Measurements from ENCODE around the gene HOXA13.
A peak's percentile ranks its signal among the peaks of the same experiment; 100 is the strongest.

The HOXA13 gene

DNA sequence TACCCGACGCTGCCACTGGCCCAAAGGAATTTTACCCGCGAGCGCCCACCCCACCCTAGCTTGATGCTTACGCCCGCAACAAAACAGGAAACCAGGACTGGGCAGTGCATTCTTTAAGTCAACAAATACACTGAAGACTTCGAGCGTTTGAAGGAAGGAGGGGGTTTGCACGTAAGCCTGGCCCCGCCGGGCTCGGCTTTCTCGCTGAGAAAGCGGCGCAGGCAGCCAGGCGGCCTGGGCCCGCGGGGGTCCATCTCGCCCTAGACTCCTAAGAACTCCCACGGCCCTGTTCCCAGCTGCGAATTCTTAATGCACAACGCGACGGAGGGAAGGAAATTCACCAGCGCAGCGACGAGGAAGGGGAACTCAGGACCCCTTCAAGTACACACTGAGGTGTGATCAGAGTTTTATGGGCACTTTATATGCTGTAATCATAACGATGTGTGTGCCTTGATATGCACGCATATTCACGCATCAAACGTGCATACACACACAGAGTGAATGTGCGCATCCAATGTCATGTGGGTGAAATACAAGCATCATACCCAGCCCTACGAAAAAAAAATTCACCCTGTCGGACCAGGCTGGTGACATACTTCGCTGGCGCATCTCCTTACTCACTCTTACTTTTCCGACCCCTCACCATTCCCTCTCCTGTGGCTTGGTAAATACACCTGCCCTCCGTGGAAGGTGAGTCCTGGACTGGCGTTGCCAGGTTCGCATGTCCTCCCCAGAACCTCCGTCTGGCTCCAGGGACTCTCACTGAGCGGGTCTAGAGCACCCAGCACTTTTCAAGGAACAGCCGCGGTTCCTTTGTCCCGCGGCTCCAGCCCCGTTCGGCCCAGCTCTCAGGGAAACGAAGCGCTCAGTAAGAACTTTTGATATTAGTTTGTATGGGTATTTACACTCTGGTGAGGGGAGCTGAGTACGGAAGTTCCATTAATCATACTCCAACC is 5.7 kb upstream of the HOXA13 start:
- Histone ChIP-seq H3K4me3 (ENCODE audit: low read depth, low read length) (no peak overlapping the region), H3K27ac (ENCODE audit: extremely low read depth, low read depth, low read length) (no peak overlapping the region), H3K9me3 (ENCODE audit: control insufficient read depth, insufficient read depth, low read depth, low read length) (no peaks in the 10 kb centered on the region), H3K4me1 (ENCODE audit: control insufficient read depth, insufficient read depth, low read length) (peaks cover 11% of the 10 kb centered on the region), H3K36me3 (ENCODE audit: control insufficient read depth in 2 of 2, insufficient read depth in 1 of 2, low read length in 2 of 2) (no peaks in the 10 kb centered on the region)
- ChIA-PET POLR2A (no interaction called here), CTCF (interaction anchor here (0.5 kb wide), 1 partner anchor 1990 kb away, joined by 4 read pairs; no protein-coding TSS in a partner anchor)
- TF ChIP-seq ZNF658 (tag by site-specific recombination; IDR thresholded peaks at IDR 0.05) (no peak), GFI1B (tag by site-specific recombination; IDR thresholded peaks at IDR 0.05) (no peak), ZNF473 (tag by site-specific recombination; IDR thresholded peaks at IDR 0.05) (no peak)

- ChIA-PET POLR2A (no interaction called here), CTCF (no interaction called here)
- Histone ChIP-seq H3K9me3 (ENCODE audit: control insufficient read depth, insufficient read depth, low read depth, low read length) (no peaks in the 10 kb centered on the region), H3K27ac (ENCODE audit: extremely low read depth, low read depth, low read length) (no peak overlapping the region), H3K4me3 (ENCODE audit: low read depth, low read length) (no peak overlapping the region), H3K36me3 (ENCODE audit: control insufficient read depth in 2 of 2, insufficient read depth in 1 of 2, low read length in 2 of 2) (no peaks in the 10 kb centered on the region), H3K4me1 (ENCODE audit: control insufficient read depth, insufficient read depth, low read length) (peaks cover 11% of the 10 kb centered on the region)
- TF ChIP-seq HOXC10 (CRISPR knock-in tag; IDR thresholded peaks at IDR 0.05) (no peak), ZNF221 (tag by site-specific recombination; IDR thresholded peaks at IDR 0.05; ENCODE audit: borderline replicate concordance) (no peak), ZNF175 (tag by site-specific recombination; IDR thresholded peaks at IDR 0.05) (no peak), ZFP41 (tag by site-specific recombination; IDR thresholded peaks at IDR 0.05; ENCODE audit: borderline replicate concordance) (no peak), ZNF791 (tag by site-specific recombination; IDR thresholded peaks at IDR 0.05) (no peak), ZNF843 (tag by site-specific recombination; IDR thresholded peaks at IDR 0.05) (no peak), ZNF677 (tag by site-specific recombination; IDR thresholded peaks at IDR 0.05) (no peak)
These were observed 5.0 kb upstream of the HOXA13 start for GRCh38 chr7:27204851-27205322.

DNA sequence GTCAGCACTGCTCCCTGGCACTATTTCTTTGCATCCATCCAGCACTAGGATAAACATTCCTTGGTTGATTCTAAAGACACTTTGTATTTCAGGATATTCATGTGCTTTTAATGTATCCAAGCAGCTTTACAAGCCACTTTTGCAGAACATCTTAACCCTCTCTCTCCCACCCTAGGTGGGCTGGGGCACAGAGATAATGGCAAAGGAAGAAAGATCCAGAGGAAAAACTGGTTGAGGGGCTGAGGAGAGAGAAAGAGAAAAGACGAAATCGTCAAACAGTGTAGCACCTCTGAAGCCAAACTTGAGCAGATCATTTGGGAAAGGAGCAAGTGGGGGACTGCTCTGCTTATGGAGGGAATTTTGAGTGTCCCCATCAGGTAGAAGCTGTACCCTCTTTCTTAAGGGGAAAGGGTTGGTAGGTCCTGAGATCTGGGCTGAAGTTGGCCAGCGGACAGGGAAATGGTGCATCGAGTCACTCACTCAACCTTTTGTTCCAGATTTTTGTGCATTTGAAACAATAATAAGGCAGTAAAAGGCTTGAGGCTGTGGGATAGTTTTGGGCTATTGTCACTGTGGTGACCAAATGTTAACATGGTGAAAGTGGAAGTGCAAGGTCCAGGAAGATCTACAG is 4.2 kb upstream of the HOXA13 start:
- ChIA-PET POLR2A (no interaction called here), CTCF (no interaction called here)
- no peak overlapping the region for H3K27ac ChIP-seq (ENCODE audit: extremely low read depth, low read depth, low read length)
- H3K4me3 ChIP-seq (ENCODE audit: low read depth, low read length) = no peak overlapping the region
- no peaks in the 10 kb centered on the region for H3K9me3 ChIP-seq (ENCODE audit: control insufficient read depth, insufficient read depth, low read depth, low read length)
- H3K4me1 ChIP-seq (ENCODE audit: control insufficient read depth, insufficient read depth, low read length) = peaks cover 11% of the 10 kb centered on the region
- no peaks in the 10 kb centered on the region for H3K36me3 ChIP-seq (ENCODE audit: control insufficient read depth in 2 of 2, insufficient read depth in 1 of 2, low read length in 2 of 2)
- no peak for TF ChIP-seq ZBTB48 (tag by site-specific recombination; IDR thresholded peaks at IDR 0.05)
- TF ChIP-seq FEZF1 (tag by site-specific recombination; IDR thresholded peaks at IDR 0.05) = peak; percentile 33; the same call in 1 of the 2 replicates
- TF ChIP-seq ZNF311 (tag by site-specific recombination; IDR thresholded peaks at IDR 0.05; ENCODE audit: borderline replicate concordance) = no peak
- TF ChIP-seq, protein P1, sequence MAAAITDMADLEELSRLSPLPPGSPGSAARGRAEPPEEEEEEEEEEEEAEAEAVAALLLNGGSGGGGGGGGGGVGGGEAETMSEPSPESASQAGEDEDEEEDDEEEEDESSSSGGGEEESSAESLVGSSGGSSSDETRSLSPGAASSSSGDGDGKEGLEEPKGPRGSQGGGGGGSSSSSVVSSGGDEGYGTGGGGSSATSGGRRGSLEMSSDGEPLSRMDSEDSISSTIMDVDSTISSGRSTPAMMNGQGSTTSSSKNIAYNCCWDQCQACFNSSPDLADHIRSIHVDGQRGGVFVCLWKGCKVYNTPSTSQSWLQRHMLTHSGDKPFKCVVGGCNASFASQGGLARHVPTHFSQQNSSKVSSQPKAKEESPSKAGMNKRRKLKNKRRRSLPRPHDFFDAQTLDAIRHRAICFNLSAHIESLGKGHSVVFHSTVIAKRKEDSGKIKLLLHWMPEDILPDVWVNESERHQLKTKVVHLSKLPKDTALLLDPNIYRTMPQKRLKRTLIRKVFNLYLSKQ (tag by site-specific recombination; IDR thresholded peaks at IDR 0.05; ENCODE audit: borderline replicate concordance) = no peak
- TF ChIP-seq ZNF24 (tag by site-specific recombination; IDR thresholded peaks at IDR 0.05) = no peak

DNA sequence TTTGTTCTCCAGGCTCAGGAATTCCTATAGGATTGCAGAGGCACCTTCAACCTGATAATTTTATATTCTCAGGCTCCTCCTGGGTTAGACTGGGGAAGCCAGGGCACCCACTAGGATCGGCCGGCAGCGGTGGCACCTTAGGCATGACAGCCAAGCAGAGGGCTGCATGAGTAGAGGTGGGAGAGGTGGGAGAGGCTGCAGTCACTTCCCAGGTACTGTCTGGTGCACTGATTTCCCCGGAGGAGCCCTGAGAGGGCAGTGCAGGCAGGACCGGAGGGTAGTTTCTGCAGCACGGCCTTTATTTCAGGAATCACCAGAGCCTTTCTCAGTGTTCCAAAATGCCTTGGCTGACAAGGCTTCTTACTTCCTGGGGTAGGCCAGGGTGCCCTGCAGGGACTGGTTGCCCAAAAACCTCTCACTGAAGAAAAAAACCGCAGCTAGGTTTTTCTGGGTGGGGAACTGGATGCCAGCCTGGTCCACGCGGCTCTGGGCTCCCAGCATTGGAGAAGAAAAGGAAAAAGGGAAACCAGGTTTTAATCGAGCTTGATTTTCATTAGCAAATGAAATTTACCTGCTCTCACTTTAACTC is 3.6 kb upstream of the HOXA13 start:
- POLR2A ChIA-PET = no interaction called here
- TF ChIP-seq, protein P2, sequence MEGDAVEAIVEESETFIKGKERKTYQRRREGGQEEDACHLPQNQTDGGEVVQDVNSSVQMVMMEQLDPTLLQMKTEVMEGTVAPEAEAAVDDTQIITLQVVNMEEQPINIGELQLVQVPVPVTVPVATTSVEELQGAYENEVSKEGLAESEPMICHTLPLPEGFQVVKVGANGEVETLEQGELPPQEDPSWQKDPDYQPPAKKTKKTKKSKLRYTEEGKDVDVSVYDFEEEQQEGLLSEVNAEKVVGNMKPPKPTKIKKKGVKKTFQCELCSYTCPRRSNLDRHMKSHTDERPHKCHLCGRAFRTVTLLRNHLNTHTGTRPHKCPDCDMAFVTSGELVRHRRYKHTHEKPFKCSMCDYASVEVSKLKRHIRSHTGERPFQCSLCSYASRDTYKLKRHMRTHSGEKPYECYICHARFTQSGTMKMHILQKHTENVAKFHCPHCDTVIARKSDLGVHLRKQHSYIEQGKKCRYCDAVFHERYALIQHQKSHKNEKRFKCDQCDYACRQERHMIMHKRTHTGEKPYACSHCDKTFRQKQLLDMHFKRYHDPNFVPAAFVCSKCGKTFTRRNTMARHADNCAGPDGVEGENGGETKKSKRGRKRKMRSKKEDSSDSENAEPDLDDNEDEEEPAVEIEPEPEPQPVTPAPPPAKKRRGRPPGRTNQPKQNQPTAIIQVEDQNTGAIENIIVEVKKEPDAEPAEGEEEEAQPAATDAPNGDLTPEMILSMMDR (tag by site-specific recombination; IDR thresholded peaks at IDR 0.05) = no peak
- no peak for TF ChIP-seq MZF1 (tag by site-specific recombination; IDR thresholded peaks at IDR 0.05; ENCODE audit: borderline replicate concordance)
- no peak for TF ChIP-seq ZNF626 (tag by site-specific recombination; IDR thresholded peaks at IDR 0.05)
- no peak for TF ChIP-seq ZNF302 (tag by site-specific recombination; IDR thresholded peaks at IDR 0.05; ENCODE audit: low read depth)
- no peak for TF ChIP-seq ZNF311 (tag by site-specific recombination; IDR thresholded peaks at IDR 0.05; ENCODE audit: borderline replicate concordance)
- no peak for TF ChIP-seq SP2 (tag by site-specific recombination; IDR thresholded peaks at IDR 0.05)
- TF ChIP-seq ZNF768 (tag by site-specific recombination; IDR thresholded peaks at IDR 0.05) = no peak
- Histone ChIP-seq H3K27ac (ENCODE audit: extremely low read depth, low read depth, low read length) (no peak overlapping the region), H3K36me3 (ENCODE audit: control insufficient read depth in 2 of 2, insufficient read depth in 1 of 2, low read length in 2 of 2) (no peaks in the 10 kb centered on the region), H3K4me3 (ENCODE audit: low read depth, low read length) (no peak overlapping the region), H3K4me1 (ENCODE audit: control insufficient read depth, insufficient read depth, low read length) (peaks cover 11% of the 10 kb centered on the region), H3K9me3 (ENCODE audit: control insufficient read depth, insufficient read depth, low read depth, low read length) (no peaks in the 10 kb centered on the region)
- CTCF ChIA-PET = no interaction called here
